GM18907 (cell line): ENCODE data around the gene WAPL.

ENCODE experiments used
- ATAC-seq: cut with Tn5 transposase; IDR thresholded peaks from one replicate; pipeline ENCODE4 v1.9.1; 2021; ENCODE audit warnings: mild to moderate bottlenecking, moderate library complexity; ENCODE audit not compliant: unreplicated experiment

Gene WAPL

DNA sequence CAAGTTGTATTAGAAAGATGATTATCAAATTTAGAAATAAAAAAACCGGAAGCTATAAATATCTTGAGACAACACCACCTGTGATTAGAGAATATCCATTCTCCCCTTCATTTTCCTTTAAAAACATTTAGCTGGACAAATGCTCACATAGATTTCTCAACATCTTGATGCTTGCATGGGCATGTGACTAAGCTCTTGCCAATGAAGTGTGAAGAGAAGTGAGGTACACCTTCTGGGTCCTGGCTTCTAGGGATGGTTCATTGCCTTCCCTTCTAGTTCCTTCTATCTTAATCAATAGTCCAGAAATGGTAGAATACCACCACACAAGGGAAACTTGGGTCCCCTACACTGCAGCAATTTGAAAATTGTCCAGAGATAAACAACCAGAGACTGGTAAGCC lies 41.0 kb downstream of the WAPL start:
- no peak for ATAC-seq

- ATAC-seq: no peak
Measured at GRCh38 chr10:86472061-86472460, 49.5 kb downstream of the WAPL start.

DNA sequence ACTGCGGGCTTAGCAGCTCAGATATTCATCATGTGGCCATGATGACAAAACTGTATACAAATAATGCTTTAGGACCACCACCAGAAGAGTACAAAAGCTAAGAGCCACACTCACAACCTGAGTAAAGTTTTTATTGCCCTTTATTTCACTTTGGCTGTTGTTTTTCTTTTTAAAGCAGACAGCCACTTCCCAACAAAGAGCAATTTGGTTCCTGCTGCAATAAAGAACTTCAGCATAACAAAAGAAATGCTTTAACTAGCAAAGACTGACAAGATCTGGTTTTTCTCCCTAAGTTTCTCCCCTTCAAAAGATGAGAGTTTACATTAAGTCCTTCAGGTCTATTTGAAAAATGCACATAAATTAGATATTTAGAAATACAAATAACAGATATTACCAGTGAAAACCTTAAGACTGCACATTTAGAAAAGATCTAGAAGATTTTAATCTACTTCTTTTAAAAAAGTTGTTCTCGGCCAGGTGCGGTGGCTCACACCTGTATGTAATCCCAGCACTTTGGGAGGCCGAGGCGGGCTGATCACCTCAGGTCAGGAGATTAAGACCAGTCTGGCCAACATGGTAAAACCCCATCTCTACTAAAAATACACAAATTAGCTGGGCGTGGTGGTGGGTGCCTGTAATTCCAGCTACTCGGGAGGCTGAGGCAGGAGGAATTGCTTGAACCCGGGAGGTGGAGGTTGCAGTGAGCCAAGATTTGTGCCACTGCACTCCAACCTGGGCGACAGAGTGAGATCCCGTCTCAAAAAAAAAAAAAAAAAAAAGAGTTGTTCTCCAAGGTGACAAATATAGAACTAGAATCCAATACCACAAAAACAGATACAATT lies 59.4 kb downstream of the WAPL start:
- no peak for ATAC-seq

DNA sequence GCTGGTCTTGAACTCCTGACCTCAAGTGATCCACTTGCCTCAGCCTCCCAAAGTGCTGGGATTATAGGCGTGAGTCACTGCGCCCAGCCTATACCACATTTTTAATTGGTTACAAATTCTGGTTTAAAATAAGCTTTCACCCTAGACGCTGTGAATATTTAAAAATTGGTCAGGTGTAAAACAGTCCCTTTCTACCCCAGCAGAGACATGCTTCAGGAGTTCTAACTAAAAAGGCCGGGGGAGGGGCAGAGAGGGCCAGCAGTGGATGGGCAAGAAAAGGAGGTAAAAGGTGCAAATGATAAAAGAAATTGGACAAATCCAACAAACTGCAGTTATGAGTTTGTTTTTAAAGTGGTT lies 70.0 kb downstream of the WAPL start:
- ATAC-seq: peak; percentile 76

DNA sequence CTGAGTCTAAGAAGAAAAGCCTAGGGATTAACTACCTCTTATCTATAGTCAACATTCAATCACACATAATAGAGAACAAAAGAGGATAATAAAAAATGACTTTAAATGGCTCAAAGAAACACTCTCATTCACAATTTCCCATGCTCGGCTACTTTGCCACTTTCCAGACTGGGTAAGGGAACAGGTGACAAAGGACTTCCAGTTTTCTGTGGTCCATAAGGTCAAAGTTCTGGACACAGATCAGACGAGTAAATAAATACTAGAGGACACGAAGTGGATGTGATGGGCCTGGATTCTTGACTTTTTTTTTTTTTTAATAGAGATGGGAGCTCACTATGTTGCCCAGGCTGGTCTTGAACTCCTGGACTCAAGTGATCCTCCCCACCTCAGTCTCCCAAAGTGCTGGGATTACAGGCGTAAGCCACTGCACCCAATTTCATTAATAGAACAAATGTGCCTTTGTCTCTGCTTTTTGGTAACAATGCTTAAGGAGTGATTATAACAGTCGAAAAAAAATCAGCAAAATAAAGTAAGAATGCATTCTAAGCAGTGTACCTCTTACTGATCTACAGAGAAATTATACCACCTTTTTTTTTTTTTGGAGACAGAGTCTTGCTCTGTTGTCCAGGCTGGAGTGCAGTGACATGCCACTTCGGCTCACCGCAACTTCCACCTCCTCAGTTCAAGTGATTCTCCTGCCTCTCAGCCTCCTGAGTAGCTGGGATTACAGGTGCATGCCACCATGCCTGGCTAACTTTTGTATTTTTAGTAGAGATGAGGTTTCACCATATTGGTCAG lies 70.6 kb downstream of the WAPL start:
- ATAC-seq: no peak

- no peak for ATAC-seq
Measured at GRCh38 chr10:86449926-86450558, 71.5 kb downstream of the WAPL start.

DNA sequence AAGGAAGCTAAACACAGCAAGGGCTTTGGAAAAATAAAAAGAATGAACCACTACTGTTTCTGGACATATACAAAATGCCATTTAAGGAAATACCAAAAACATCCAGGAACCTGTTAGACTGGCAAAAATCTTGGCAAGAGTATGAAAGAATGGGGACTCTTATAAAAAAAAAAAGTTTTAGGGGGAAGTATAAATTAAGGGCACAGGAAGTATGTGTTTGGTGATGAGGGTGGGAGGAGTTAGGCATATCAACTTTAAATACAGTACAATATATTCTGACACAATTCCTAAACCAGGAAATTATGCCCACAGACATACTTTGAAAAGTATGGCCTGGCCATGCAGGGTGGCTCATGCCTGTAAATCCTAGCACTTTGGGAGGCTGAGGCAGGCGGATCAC lies 74.2 kb downstream of the WAPL start:
- ATAC-seq: no peak

- ATAC-seq: no peak
Measured at GRCh38 chr10:86446987-86447386, 74.6 kb downstream of the WAPL start.

GRCh38 chr10:86446440-86446839 lies 75.2 kb downstream of the WAPL start:
- ATAC-seq: no peak

- no peak for ATAC-seq
Measured at GRCh38 chr10:86443936-86444335, 77.7 kb downstream of the WAPL start.

GRCh38 chr10:86443069-86443468 lies 78.5 kb downstream of the WAPL start:
- no peak for ATAC-seq

DNA sequence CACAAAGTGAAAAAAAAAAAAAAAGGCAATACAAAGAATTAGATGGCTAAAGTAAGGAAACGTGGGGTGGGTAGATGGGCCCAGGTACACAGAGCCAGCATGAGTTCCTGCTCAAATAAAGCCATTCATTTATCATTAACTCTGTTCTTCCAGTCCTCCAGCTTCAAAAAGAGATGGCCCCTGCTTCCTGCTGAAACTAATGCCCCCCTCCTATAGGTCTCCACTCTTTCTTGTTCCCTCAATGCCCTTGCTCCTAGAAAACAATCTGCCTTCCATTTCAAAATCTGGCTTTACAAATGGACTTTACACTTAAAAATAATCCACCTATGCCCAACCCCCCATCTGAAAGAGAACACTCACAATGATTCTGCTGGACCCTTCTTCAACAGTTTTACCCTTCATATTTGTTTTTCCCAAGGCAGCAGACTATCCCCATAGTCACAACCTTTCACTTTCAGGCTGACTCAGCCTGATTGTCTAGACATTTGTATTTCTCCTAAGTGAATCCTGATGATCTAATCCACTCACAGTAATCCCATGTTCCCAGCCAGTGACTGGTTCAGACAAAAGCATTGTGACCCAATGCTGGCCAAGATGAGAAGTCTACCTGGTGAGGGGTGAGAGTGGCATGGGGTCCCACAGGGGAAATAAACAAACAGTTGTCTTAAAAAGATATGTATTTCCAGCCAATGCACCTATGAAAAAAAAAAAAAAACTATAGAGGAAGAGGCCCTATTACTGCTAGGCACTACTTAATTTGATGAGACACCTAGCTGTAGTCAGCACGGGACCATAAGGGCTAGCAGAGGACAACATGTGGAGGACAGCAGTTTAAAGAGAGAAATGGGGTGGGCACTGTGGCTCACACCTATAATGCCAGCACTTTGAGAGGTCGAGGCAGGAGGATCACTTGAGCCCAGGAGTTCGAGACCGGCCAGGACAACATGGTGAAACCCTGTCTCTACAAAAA lies 80.4 kb downstream of the WAPL start:
- no peak for ATAC-seq

DNA sequence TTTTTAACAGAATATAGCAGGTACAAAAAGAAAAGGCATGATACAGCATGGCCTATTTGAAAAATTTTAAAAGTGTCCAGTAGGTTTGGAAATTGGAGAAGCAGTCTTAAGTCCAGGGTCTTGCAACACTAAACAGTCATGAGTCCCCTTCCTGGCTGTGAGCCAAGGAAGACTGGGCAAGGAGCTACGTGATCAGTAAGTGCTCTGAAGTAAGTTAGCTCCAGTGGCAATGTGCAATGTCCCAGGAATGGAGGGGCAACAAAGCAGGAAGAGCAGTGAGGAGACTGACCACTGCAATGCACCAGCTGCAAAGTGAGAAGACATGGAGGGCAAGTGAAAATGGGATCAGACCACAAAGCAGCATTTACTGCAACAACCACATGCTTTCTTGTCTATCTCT lies 82.0 kb downstream of the WAPL start:
- ATAC-seq: no peak

DNA sequence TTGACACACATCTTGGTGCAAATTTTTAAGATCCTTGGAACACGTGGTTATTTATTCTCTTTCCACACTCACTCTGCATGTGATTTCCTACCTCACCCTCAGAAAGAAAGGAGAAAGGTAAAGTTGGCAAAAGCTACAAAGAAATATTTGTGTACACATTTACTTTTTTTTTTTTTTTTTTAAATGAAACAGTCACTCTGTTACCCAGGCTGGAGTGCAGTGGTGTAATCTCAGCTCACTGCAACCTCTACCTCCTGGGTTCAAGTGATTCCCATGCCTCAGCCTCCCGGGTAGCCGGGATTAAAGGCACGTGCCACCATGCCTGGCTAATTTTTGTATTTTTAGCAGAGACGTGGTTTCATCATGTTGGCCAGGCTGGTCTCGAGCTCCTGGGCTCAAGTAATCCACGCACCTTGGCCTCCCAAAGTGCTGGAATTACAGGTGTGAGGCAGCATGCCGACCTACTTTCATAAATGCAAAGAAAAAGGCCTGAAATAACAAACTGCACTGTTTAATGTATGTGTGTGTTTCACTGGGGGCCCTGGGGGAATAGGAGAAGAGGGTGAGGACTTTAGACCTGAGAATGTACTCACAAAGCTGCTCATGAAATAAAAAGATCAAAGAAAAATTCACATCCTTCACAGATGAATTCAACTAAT lies 83.4 kb downstream of the WAPL start:
- no peak for ATAC-seq

DNA sequence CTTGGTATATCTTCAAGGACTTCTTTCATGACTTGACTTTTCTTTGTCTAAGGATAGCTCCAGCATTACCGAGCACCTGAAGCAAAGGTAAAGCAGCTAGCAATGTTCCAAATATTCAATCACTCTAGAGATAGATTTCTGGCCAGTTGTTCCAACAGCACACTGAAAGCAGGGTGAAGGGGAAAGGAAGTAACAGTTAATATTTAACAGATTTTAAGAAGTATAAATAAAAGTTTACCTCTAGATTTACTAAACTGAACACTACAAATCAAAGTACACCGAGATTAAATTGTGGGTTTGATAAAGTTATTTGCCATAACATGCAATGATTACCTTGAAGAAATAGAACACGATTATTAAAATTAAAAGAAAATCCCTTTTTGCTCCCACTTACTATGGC lies 84.1 kb downstream of the WAPL start:
- no peak for ATAC-seq

- ATAC-seq: no peak
Measured at GRCh38 chr10:86436963-86437362, 84.6 kb downstream of the WAPL start.

DNA sequence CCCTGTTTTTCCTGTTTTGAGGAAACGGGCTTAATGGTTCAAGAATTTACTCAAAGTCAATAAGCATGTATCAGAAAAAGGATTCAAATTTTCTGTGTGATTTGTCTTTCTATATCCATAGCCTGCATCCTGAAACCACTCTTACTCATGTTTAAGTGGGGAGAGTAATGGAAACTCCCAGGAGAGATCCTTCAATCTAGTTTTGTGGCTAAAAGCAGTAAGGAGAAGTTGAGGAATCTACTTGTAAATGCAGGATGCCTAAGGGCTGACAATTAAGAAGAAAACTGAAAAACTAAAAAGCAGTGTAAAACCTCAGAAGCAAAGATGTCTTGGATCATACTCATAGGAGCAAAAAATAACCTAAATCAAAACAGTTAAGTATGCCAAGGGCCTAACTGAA lies 86.9 kb downstream of the WAPL start:
- no peak for ATAC-seq

- ATAC-seq: no peak
Measured at GRCh38 chr10:86423739-86424138, 97.9 kb downstream of the WAPL start.

DNA sequence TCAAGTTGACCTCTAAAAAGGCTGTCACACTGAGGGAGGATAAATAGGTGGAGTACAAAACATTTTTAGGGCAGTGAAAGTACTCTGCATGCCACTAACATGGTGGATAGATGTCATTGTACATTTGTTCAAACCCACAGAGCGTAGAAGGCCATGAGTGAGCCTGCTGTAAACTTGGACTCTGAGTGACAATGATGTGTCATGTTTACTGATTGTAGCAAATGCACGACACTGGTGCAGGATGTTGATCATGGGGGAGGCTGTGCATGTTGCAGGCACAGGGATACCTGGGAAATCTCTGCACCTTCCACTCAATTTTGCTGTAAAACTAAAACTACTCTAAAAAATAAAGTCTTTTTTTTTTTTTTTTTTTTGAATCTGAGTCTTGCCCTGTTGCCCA lies 102.5 kb downstream of the WAPL start:
- ATAC-seq: no peak

GRCh38 chr10:86415583-86415982 lies 106.0 kb downstream of the WAPL start:
- ATAC-seq: no peak
